Trophoblast cell (in vitro differentiated cells and primary cell): ENCODE data around the gene PNLIPRP3.

Experiments used
- DNase-seq, 2 donors: peaks; one replicate each; pipeline ENCODE4 v3.0.0-alpha.2; 2016
- H2AFZ ChIP-seq: 2 replicates; pipeline ENCODE4 v1.6.1; 2013; ENCODE audit warnings: low read length, moderate library complexity, mild to moderate bottlenecking; ENCODE audit not compliant: insufficient read depth, poor library complexity
- H2AK5ac ChIP-seq: 2 replicates; pipeline ENCODE4 v1.6.1; 2013; ENCODE audit warnings: mild to moderate bottlenecking, low read length
- H2BK120ac ChIP-seq: 2 replicates; pipeline ENCODE4 v1.6.1; 2013; ENCODE audit warnings: low read length, mild to moderate bottlenecking, moderate library complexity; ENCODE audit not compliant: insufficient read depth, poor library complexity
- H2BK12ac ChIP-seq: 2 replicates; pipeline ENCODE4 v1.6.1; 2013; ENCODE audit warnings: mild to moderate bottlenecking, low read length, moderate library complexity
- H2BK5ac ChIP-seq: 2 replicates; pipeline ENCODE4 v1.6.1; 2013; ENCODE audit warnings: low read length, low read depth, moderate library complexity, mild to moderate bottlenecking; ENCODE audit not compliant: poor library complexity
- H3K14ac ChIP-seq: 2 replicates; pipeline ENCODE4 v1.6.1; 2013; ENCODE audit warnings: mild to moderate bottlenecking, low read length
- H3K18ac ChIP-seq: 2 replicates; pipeline ENCODE4 v1.6.1; 2013; ENCODE audit warnings: mild to moderate bottlenecking, low read length
- H3K23ac ChIP-seq: 2 replicates; pipeline ENCODE4 v1.6.1; 2013; ENCODE audit warnings: low read length
- H3K27ac ChIP-seq: 2 replicates; pipeline ENCODE4 v1.5.1; 2013; ENCODE audit warnings: low read depth, mild to moderate bottlenecking, inconsistent platforms, low read length, moderate library complexity
- H3K27me3 ChIP-seq: 2 replicates; pipeline ENCODE4 v1.6.1; 2013; ENCODE audit warnings: inconsistent platforms, mild to moderate bottlenecking, low read length, moderate library complexity; ENCODE audit not compliant: insufficient read depth
- H3K36me3 ChIP-seq, 2 experiments: 1 replicate in 1 of 2; 2 replicates in 1 of 2; pipeline ENCODE4 v1.6.1; 2013; ENCODE audit warnings: low read length in 2 of 2, mild to moderate bottlenecking in 2 of 2, moderate library complexity in 1 of 2; ENCODE audit not compliant: insufficient read depth in 2 of 2, control insufficient read depth in 1 of 2
- H3K4ac ChIP-seq: 2 replicates; pipeline ENCODE4 v1.6.1; 2013; ENCODE audit warnings: low read depth, mild to moderate bottlenecking, low read length, moderate library complexity
- H3K4me1 ChIP-seq, 2 experiments: 1 replicate in 1 of 2; 2 replicates in 1 of 2; pipeline ENCODE4 v1.6.1; 2013; ENCODE audit warnings: low read length in 2 of 2, mild to moderate bottlenecking in 2 of 2, moderate library complexity in 1 of 2; ENCODE audit not compliant: insufficient read depth in 2 of 2, control insufficient read depth in 1 of 2
- H3K4me2 ChIP-seq: 2 replicates; pipeline ENCODE4 v1.6.1; 2013; ENCODE audit warnings: inconsistent platforms, mild to moderate bottlenecking, low read length, moderate library complexity
- H3K4me3 ChIP-seq: 2 replicates; pipeline ENCODE4 v1.5.1; 2013; ENCODE audit warnings: mild to moderate bottlenecking, low read depth, low read length, inconsistent platforms
- H3K79me1 ChIP-seq: one replicate; pipeline ENCODE4 v1.6.1; 2013; ENCODE audit warnings: low read length
- H3K79me2 ChIP-seq: 2 replicates; pipeline ENCODE4 v1.6.1; 2013; ENCODE audit warnings: low read length, mild to moderate bottlenecking; ENCODE audit not compliant: control insufficient read depth, insufficient read depth, poor library complexity
- H3K9ac ChIP-seq: 2 replicates; pipeline ENCODE4 v1.6.1; 2013; ENCODE audit warnings: mild to moderate bottlenecking, low read length
- H3K9me3 ChIP-seq: 2 replicates; pipeline ENCODE4 v1.6.1; 2013; ENCODE audit warnings: low read depth, mild to moderate bottlenecking, control low read depth, inconsistent platforms, low read length; ENCODE audit not compliant: insufficient read depth
- H4K12ac ChIP-seq: 2 replicates; pipeline ENCODE4 v1.6.1; 2013; ENCODE audit warnings: low read depth, mild to moderate bottlenecking, low read length, moderate library complexity
- H4K8ac ChIP-seq: 2 replicates; pipeline ENCODE4 v1.6.1; 2013; ENCODE audit warnings: low read depth, mild to moderate bottlenecking, low read length, moderate library complexity
- H4K91ac ChIP-seq: one replicate; pipeline ENCODE4 v1.6.1; 2013; ENCODE audit warnings: low read depth, mild to moderate bottlenecking, low read length, moderate library complexity
- WGBS: extraction: QIAGEN DNeasy Blood & Tissue Kit; methylation state at CpG from one replicate; pipeline ENCODE4 v1.1.7; 2013; ENCODE audit warnings: missing lambda C conversion rate; ENCODE audit not compliant: insufficient read length, insufficient coverage; ENCODE audit errors: extremely low coverage; 5-methylcytosine and 5-hydroxymethylcytosine counted together

The PNLIPRP3 gene

DNA sequence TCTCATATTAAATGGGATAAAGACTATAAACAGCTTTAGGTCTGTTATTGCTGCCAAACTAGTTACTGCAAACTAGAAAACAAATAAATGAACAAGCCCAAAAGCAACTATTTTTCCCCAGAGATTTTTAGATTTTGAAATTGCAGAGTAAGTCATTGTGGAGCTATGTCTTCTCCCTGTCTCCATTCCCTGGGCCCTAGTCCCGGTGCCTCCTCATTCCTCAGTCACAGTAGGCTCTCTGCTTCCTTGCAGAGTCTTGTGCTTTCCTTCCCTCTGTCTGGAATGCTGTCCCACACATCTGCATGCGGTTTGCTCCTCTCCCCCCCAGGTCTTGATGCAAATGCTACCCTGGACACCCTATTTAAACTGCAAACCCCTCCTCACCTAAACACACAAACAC is 4.0 kb downstream of the PNLIPRP3 start:
- H2BK120ac ChIP-seq = no peak overlapping the region
- H3K4ac ChIP-seq = no peak overlapping the region
- no peaks in the 10 kb centered on the region for H3K36me3 ChIP-seq
- H4K8ac ChIP-seq = no peak overlapping the region
- no peaks in the 10 kb centered on the region for H3K4me1 ChIP-seq
- no peak overlapping the region for H3K4me2 ChIP-seq
- DNase-seq = no peak
- no peak overlapping the region for H3K4me3 ChIP-seq
- H3K27ac ChIP-seq = no peak overlapping the region
- H3K9me3 ChIP-seq = no peaks in the 10 kb centered on the region
- H3K23ac ChIP-seq = no peak overlapping the region
- no peak overlapping the region for H2BK12ac ChIP-seq
- no peaks in the 10 kb centered on the region for H3K27me3 ChIP-seq
- no peaks in the 10 kb centered on the region for H3K79me2 ChIP-seq
- H2AK5ac ChIP-seq = no peak overlapping the region
- no peak overlapping the region for H3K9ac ChIP-seq
- no peak overlapping the region for H2BK5ac ChIP-seq
- WGBS = no CpG with 5 or more reads among the region's 2 CpGs
- no peaks in the 10 kb centered on the region for H3K79me1 ChIP-seq
- no peak overlapping the region for H4K12ac ChIP-seq
- no peak overlapping the region for H3K18ac ChIP-seq
- no peak overlapping the region for H3K14ac ChIP-seq
- no peak overlapping the region for H4K91ac ChIP-seq
- no peak overlapping the region for H2AFZ ChIP-seq

DNA sequence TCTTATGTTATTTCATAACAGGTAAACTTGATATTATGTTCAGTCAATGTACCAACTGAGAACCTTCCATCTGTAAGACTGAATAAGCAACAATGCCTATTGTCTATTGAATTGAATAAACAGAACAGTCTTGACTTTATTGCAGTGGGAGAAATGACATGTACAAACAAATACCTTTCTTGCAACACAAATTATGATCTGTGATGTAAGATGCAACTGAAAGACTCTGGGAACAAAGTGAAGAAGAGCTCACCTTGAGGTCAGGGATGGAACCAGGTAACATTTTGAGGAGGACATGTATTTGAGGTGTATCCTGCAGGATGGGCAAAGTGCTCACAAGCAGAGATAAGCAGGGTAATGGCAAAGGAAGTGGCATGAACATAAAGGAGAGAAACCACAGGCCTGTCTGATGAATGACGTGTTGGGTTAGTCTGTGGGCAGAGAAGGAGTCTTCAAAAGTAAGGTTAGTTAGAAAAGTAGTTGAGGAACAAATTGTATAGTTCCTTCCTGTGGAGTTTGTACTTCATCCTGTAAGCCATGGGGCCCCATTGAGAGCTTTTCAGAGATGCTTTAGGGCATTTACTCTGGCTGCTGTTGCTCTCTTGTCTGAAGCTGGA is 9.5 kb downstream of the PNLIPRP3 start:
- Histone ChIP-seq H2BK12ac (no peak overlapping the region), H3K4me2 (no peak overlapping the region), H4K91ac (no peak overlapping the region), H3K9ac (no peak overlapping the region), H4K12ac (no peak overlapping the region), H2BK120ac (no peak overlapping the region), H3K4me3 (no peak overlapping the region), H3K79me1 (no peaks in the 10 kb centered on the region), H3K27ac (no peak overlapping the region), H3K4ac (no peak overlapping the region), H3K27me3 (no peaks in the 10 kb centered on the region), H3K23ac (no peak overlapping the region), H2BK5ac (no peak overlapping the region), H3K36me3 (no peaks in the 10 kb centered on the region), H3K18ac (no peak overlapping the region), H3K9me3 (no peaks in the 10 kb centered on the region), H3K79me2 (no peaks in the 10 kb centered on the region), H4K8ac (no peak overlapping the region), H2AFZ (no peak overlapping the region), H2AK5ac (no peak overlapping the region), H3K14ac (no peak overlapping the region), H3K4me1 (no peaks in the 10 kb centered on the region)
- DNase-seq = no peak
- no CpG with 5 or more reads among the region's 1 CpG for WGBS

DNA sequence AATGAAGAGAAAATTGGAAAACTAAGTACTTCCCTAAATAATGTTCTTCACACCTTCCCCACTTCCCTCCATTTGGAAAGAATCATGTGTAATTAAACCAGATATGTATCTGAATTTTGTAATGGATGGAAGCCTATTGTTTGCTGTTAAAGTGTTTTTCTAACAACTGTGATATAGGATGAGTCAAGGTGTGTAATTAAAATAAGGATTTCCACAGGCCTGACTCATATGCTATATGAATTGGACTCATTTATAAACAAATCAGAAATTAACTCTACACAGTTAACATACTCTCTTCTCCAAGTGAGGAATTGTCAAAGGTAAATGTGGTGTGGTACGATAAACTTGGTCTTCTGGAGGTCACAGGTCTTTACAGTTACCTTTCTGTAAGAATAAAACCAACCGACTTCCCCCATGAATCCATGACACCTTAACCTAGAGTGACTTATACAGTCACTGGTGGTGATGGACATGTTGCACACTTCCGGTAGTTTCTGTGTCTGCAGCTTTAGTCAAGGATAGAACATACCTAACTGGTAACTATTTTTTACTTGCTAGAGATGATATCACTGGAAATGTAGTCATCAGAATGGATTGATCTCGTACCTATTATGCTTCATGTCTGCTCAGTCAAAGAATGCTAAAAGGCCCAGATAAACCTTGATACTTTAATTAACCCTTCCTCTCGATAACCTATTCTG is 12.8 kb downstream of the PNLIPRP3 start:
- no peak overlapping the region for H3K4me2 ChIP-seq
- H3K9me3 ChIP-seq = no peaks in the 10 kb centered on the region
- no peak overlapping the region for H4K8ac ChIP-seq
- H3K4ac ChIP-seq = no peak overlapping the region
- H3K36me3 ChIP-seq = no peaks in the 10 kb centered on the region
- DNase-seq = no peak
- H3K4me1 ChIP-seq = no peaks in the 10 kb centered on the region
- H3K4me3 ChIP-seq = no peak overlapping the region
- H4K12ac ChIP-seq = no peak overlapping the region
- H2AFZ ChIP-seq = no peak overlapping the region
- no peak overlapping the region for H2BK120ac ChIP-seq
- no CpG with 5 or more reads among the region's 5 CpGs for WGBS
- H3K27me3 ChIP-seq = no peaks in the 10 kb centered on the region
- H3K14ac ChIP-seq = no peak overlapping the region
- H2BK5ac ChIP-seq = no peak overlapping the region
- H3K23ac ChIP-seq = no peak overlapping the region
- H2AK5ac ChIP-seq = no peak overlapping the region
- no peak overlapping the region for H4K91ac ChIP-seq
- no peaks in the 10 kb centered on the region for H3K79me1 ChIP-seq
- H3K27ac ChIP-seq = no peak overlapping the region
- H3K79me2 ChIP-seq = no peaks in the 10 kb centered on the region
- no peak overlapping the region for H2BK12ac ChIP-seq
- H3K9ac ChIP-seq = no peak overlapping the region
- H3K18ac ChIP-seq = no peak overlapping the region

DNA sequence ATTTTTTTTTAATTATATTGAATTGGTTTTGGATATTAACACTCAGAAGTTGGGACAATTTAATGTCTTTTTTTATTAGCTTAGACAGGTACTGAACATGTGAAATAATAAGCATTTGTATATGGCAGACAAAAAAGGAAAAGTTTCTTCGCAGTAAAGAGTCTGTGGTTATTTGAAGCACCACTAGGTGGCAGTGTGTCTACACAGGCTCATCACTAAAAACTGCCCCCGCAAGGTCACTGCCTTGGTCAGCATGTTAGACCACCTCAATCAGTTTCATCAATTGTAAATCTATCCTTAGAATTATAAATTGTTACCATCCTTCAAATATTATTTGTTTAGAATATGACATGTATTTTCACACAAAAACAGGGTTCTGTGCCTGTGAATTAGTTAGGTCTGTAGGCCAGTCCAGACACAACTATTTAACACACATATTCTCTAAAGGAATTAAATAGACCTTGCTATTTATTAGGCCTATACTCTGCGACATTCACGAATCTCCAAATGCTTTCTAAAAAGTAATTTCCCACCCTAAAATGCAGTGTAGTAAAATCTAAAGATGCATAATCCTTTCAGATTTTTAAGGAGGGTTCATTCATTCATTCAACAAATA is 17.0 kb downstream of the PNLIPRP3 start:
- no peak overlapping the region for H3K18ac ChIP-seq
- no peak overlapping the region for H4K91ac ChIP-seq
- no peak overlapping the region for H3K14ac ChIP-seq
- H3K4ac ChIP-seq = no peak overlapping the region
- H3K9ac ChIP-seq = no peak overlapping the region
- H2BK120ac ChIP-seq = no peak overlapping the region
- H3K4me1 ChIP-seq = no peaks in the 10 kb centered on the region
- H4K12ac ChIP-seq = no peak overlapping the region
- no peak overlapping the region for H3K27ac ChIP-seq
- no peak overlapping the region for H3K23ac ChIP-seq
- H3K27me3 ChIP-seq = no peaks in the 10 kb centered on the region
- no peak overlapping the region for H4K8ac ChIP-seq
- H2AK5ac ChIP-seq = no peak overlapping the region
- H3K36me3 ChIP-seq = no peaks in the 10 kb centered on the region
- H3K9me3 ChIP-seq = no peaks in the 10 kb centered on the region
- no peak overlapping the region for H2BK5ac ChIP-seq
- peak; percentile 9 to 63 for DNase-seq
- WGBS = no CpG with 5 or more reads among the region's 4 CpGs
- no peak overlapping the region for H3K4me3 ChIP-seq
- H2BK12ac ChIP-seq = no peak overlapping the region
- no peak overlapping the region for H2AFZ ChIP-seq
- no peaks in the 10 kb centered on the region for H3K79me2 ChIP-seq
- H3K4me2 ChIP-seq = no peak overlapping the region
- no peaks in the 10 kb centered on the region for H3K79me1 ChIP-seq
